Gastroesophageal sphincter (tissue), 4 donors: ENCODE data around the gene CLMP. TPM values are rescaled to one million over a fixed set of nuclear protein-coding genes. Genes with fewer than 3 reads are reported as not detected.

Experiments used
- ATAC-seq: fragments of 150-250 bp; one replicate; pipeline ENCODE4 v1.9.1; 2016; ENCODE audit warnings: mild to moderate bottlenecking, moderate library complexity
- H3K27ac ChIP-seq, 4 donors: fragments of 200-600 bp; sonication (generic) in 3 of 4; 1 replicate in 3 of 4; 2 replicates in 1 of 4; pipeline ENCODE4 v1.5.1; 2016 to 2019
- H3K27me3 ChIP-seq: fragments of 200-600 bp; sonication (generic); one replicate; pipeline ENCODE4 v1.5.1; 2019
- H3K36me3 ChIP-seq, 2 donors: fragments of 200-600 bp; sonication (generic); one replicate each; pipeline ENCODE4 v1.5.1; 2019; ENCODE audit warnings: control low read depth in 1 of 2
- H3K4me1 ChIP-seq, 3 donors: fragments of 200-600 bp; sonication (generic); 1 replicate in 2 of 3; 2 replicates in 1 of 3; pipeline ENCODE4 v1.5.1; 2016 to 2019; ENCODE audit warnings: control low read depth in 2 of 3
- H3K4me3 ChIP-seq, 2 donors: fragments of 200-600 bp; sonication (generic); one replicate each; pipeline ENCODE4 v1.5.1; 2019; ENCODE audit warnings: mild to moderate bottlenecking in 1 of 2, moderate library complexity in 1 of 2
- H3K9me3 ChIP-seq, 3 donors: fragments of 200-600 bp; sonication (generic); one replicate each; pipeline ENCODE4 v1.5.1; 2017 to 2019; ENCODE audit warnings: control low read depth in 2 of 3
- EP300 ChIP-seq: sonication (generic); formaldehyde crosslinking; IDR thresholded peaks from one replicate; pipeline ENCODE4 v1.6.1; 2017; ENCODE audit warnings: antibody characterized with exemption, mild to moderate bottlenecking
- POLR2A ChIP-seq, 2 donors: fragments of 450-650 bp; IDR thresholded peaks; one replicate each; pipeline ENCODE4 v1.6.1; 2017; ENCODE audit warnings: antibody characterized with exemption in 2 of 2, mild to moderate bottlenecking in 2 of 2, moderate library complexity in 1 of 2
- POLR2AphosphoS5 ChIP-seq: sonication (generic); formaldehyde crosslinking; IDR thresholded peaks from one replicate; pipeline ENCODE4 v1.6.1; 2017; ENCODE audit warnings: antibody characterized with exemption
- WGBS, 2 donors: methylation state at CpG; one replicate each; pipeline ENCODE4 v1.1.5; 2018; ENCODE audit warnings: low coverage in 1 of 2; 5-methylcytosine and 5-hydroxymethylcytosine counted together
- total RNA-seq, 4 donors: library from RNA; depleted of rRNA; stranded (reverse); fragments of >200 nt; gene quantifications; one replicate each; pipeline ENCODE4 v1.1.0, GENCODE V29; 2016
- TF ChIP-seq, protein P1 (sequence below), 4 experiments: fragments of 200-600 bp in 2 of 4; fragments of 450-650 bp in 2 of 4; sonication (generic) in 1 of 4; IDR thresholded peaks; one replicate each; pipeline ENCODE4 v1.5.1; 2017 to 2019; ENCODE audit warnings: antibody characterized with exemption in 4 of 4, mild to moderate bottlenecking in 2 of 4, moderate library complexity in 2 of 4

CLMP gene
- total RNA-seq, 4 donors from 2014 or later: 89.1 to 274 (median 151) TPM

DNA sequence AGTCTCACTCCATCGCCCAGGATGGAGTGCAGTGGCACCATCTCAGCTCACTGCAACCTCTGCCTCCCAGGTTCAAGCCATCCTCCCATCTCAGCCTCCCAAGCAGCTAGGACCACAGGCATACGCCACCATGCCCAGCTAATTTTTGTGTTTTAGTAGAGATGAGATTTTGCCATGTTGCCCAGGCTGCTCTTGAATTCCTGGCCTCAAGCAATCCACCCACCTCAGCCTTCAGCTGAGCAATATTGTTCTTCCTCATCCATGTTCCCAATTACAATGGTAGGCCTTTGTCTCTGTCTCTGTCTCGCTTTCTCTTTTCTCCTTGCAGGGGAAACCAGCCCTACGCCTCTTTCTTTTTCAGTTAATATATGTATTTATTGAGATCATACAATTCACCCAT, 143.4 kb downstream of the CLMP start:
- no peak overlapping the region for H3K4me3 ChIP-seq
- TF ChIP-seq, protein P1, sequence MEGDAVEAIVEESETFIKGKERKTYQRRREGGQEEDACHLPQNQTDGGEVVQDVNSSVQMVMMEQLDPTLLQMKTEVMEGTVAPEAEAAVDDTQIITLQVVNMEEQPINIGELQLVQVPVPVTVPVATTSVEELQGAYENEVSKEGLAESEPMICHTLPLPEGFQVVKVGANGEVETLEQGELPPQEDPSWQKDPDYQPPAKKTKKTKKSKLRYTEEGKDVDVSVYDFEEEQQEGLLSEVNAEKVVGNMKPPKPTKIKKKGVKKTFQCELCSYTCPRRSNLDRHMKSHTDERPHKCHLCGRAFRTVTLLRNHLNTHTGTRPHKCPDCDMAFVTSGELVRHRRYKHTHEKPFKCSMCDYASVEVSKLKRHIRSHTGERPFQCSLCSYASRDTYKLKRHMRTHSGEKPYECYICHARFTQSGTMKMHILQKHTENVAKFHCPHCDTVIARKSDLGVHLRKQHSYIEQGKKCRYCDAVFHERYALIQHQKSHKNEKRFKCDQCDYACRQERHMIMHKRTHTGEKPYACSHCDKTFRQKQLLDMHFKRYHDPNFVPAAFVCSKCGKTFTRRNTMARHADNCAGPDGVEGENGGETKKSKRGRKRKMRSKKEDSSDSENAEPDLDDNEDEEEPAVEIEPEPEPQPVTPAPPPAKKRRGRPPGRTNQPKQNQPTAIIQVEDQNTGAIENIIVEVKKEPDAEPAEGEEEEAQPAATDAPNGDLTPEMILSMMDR (IDR thresholded peaks at IDR 0.05): no peak
- TF ChIP-seq EP300 (no peak), POLR2A (IDR thresholded peaks at IDR 0.05) (no peak), POLR2AphosphoS5 (no peak)
- peaks cover 0 to 40% of the 10 kb centered on the region in 2 donors for H3K36me3 ChIP-seq
- no peaks in the 10 kb centered on the region for H3K9me3 ChIP-seq
- 89 to 95% methylated on average over 4 of the region's 4 CpGs for WGBS, 2 donors
- no peaks in the 10 kb centered on the region for H3K27me3 ChIP-seq
- no peak for ATAC-seq
- H3K27ac ChIP-seq: no peak overlapping the region
- H3K4me1 ChIP-seq: peaks cover 0 to 28% (median 6%) of the 10 kb centered on the region in 3 donors

DNA sequence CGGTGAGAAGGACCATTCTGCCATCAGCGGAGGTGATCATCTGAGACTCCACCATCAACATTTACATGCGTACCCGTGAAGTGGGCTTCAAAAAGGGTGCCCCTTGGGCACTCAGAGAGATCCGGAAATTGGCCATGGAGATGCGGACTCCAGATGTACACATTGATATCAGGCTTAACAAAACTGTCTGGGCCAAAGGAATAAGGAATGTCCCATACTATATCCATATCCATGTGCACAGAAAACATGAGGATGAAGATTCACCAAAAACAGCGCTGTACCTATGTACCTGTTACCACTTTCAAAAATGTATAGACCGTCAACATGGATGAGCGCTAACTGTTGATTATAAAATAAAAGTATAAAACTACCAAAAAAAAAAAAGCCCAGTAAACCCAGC, 143.9 kb downstream of the CLMP start:
- H3K27me3 ChIP-seq: no peaks in the 10 kb centered on the region
- no peak for TF ChIP-seq EP300
- no peak for TF ChIP-seq POLR2A (IDR thresholded peaks at IDR 0.05)
- TF ChIP-seq POLR2AphosphoS5: no peak
- TF ChIP-seq, protein P1 (IDR thresholded peaks at IDR 0.05): no peak
- H3K36me3 ChIP-seq: peaks cover 0 to 35% of the 10 kb centered on the region in 2 donors
- no peak for ATAC-seq
- peaks cover 0 to 23% (median under 1%) of the 10 kb centered on the region in 3 donors for H3K4me1 ChIP-seq
- H3K27ac ChIP-seq: no peak overlapping the region
- no peaks in the 10 kb centered on the region for H3K9me3 ChIP-seq
- 85 to 94% methylated on average over 4 to 9 of the region's 9 CpGs for WGBS, 2 donors
- H3K4me3 ChIP-seq: no peak overlapping the region

DNA sequence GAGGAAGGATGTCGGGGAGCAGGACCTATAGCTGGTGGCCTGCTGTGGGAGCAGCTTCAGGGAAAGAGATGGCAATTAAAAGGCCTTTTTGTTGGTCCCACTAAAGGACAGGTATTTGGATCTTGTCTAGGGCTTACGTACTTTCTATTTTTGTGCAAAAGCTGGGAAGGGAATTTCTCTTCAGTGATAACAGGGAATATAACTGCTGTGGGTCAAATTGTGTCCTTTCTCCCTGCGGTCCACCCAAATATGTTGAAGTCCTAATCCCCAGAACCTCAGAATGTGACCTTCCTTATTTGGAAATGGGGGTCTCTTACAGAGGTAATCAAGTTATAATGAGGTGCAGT, 147.1 kb downstream of the CLMP start:
- Histone ChIP-seq H3K36me3 (peaks cover 0 to 7% of the 10 kb centered on the region in 2 donors), H3K27me3 (no peaks in the 10 kb centered on the region), H3K4me1 (no peaks in the 10 kb centered on the region), H3K27ac (no peak overlapping the region), H3K9me3 (no peaks in the 10 kb centered on the region), H3K4me3 (no peak overlapping the region)
- no peak for ATAC-seq
- WGBS, 2 donors: 90 to 100% methylated on average over 1 to 3 of the region's 3 CpGs
- TF ChIP-seq POLR2A (IDR thresholded peaks at IDR 0.05): no peak
- TF ChIP-seq EP300: no peak
- TF ChIP-seq, protein P1 (IDR thresholded peaks at IDR 0.05): no peak
- no peak for TF ChIP-seq POLR2AphosphoS5

DNA sequence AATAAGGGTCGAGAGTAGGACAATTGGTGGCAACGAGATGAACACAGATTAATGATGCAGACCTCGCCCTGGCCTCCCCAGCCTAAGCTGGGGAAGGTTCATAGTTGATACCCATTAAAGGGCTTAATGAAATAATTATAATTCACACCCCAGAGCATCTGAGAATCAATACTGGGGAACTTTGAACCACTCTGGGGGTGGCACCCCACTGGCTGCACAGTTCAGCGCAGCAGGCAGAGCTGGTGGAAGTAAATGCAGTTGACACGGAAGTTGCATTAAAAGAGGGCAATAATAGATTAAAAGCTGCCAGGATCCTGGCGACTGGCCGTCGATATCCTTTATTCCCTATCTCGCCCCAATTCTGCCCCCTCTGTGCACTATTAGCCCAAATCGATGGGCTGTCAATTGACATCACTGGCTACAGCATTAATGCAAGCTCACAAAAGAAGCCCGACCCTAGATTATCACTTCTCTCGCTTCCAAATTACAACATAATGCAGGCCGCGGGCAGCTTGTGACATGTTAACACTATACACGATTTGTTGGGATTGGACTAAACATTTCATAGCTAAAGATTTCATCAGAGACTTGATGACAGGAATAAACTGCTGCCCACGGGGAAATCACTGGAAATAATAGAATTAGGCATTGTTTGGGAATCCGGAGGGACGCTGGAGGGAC, 147.6 kb downstream of the CLMP start:
- no peaks in the 10 kb centered on the region for H3K27me3 ChIP-seq
- ATAC-seq: no peak
- H3K27ac ChIP-seq: peak overlapping the region in 1 of 4 donors; percentile 22
- WGBS, 2 donors: 80 to 83% methylated on average over 6 to 16 of the region's 18 CpGs
- H3K4me1 ChIP-seq: no peaks in the 10 kb centered on the region
- H3K9me3 ChIP-seq: no peaks in the 10 kb centered on the region
- H3K36me3 ChIP-seq: peaks cover 0 to 2% of the 10 kb centered on the region in 2 donors
- no peak overlapping the region for H3K4me3 ChIP-seq
- TF ChIP-seq POLR2A (IDR thresholded peaks at IDR 0.05): no peak
- no peak for TF ChIP-seq EP300
- no peak for TF ChIP-seq POLR2AphosphoS5
- TF ChIP-seq, protein P1 (IDR thresholded peaks at IDR 0.05): no peak
